IPS-18c (cell line): ENCODE results near the gene BAIAP3.
"Not testable (repeated sequence)": the region's sequence is repeated elsewhere in the genome, so short reads cannot be mapped to it uniquely, and the experiment has no call there.

Experiments
- H3K4me3 ChIP-seq: 2 replicates; pipeline ENCODE4 v1.7.0; 2013; ENCODE audit warnings: low read depth, mild to moderate bottlenecking, low read length, moderate library complexity; ENCODE audit not compliant: insufficient read depth
- H3K9me3 ChIP-seq: one replicate; pipeline ENCODE4 v1.6.1; 2013; ENCODE audit warnings: mild to moderate bottlenecking, low read length, moderate library complexity; ENCODE audit not compliant: control insufficient read depth, insufficient read depth

Gene BAIAP3

DNA sequence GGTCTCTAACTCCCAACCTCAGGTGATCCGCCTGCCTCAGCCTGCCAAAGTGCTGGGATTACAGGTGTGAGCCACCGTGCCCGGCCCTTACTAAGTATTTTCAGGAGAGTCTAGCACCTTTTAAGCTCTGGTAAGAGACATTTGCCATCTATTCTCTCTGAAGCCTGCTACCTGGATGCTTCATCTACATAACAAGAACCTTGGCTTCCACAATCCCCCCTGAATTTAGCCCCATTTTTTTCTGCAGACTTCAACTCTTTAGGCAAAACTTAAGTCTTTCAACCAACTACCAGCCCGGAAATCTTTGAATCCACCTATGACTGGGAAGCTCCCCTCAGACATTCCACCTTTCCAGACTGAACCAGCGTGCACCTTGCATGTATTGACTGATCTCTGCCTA is 38.0 kb upstream of the BAIAP3 start:
- Histone ChIP-seq H3K4me3 (no peak overlapping the region), H3K9me3 (no peaks in the 10 kb centered on the region)

DNA sequence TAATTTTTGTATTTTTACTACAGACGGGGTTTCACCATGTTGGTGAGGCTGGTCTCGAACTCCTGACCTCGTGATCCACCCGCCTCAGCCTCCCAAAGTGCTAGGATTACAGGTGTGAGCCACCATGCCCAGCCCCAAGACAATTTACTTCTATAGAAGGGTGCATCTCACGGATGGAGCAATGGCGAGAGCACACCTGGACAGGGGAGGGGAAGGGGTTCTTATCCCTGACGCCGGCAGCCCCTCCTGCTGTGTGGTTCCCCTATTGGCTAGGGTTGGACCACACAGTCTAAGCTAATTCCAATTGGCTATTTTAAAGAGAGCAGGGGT is 36.8 kb upstream of the BAIAP3 start:
- H3K9me3 ChIP-seq, H3K4me3 ChIP-seq: not testable (repeated sequence)

DNA sequence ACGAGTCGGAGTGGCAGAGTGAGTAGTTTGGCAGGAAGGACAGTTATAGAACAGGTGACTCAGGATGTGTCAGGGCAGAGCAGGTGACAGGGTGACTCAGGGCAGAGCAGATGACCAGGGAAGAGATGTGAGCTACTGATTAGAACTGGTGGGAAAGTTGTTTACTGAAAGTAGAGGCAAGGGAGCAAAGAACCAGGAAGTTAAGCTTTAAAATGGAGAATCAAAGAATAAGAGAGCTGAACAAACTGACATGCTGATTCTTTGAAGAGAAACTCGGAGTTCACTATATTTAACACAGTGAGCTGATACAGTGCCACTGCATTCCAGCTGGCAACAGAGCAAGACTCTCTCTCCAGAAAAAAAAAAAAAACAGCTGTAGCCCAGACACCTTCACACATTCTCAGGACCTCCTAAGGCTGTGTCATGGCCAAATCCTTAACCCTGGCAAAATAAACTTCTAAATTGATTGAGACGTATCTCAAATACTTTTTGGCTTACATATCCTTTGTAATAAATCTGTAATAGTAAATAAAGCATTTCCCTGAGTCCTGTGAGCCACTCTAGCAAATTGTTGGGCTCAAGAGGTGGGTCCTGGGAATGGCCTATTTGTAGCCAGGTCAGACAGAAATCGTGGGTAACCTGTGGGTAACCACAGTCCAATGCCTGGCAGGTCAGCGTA is 36.3 kb upstream of the BAIAP3 start:
- Histone ChIP-seq H3K9me3 (no peaks in the 10 kb centered on the region), H3K4me3 (no peak overlapping the region)

GRCh38 chr16:1298406-1298805 is 35.0 kb upstream of the BAIAP3 start:
- Histone ChIP-seq H3K9me3 (no peaks in the 10 kb centered on the region), H3K4me3 (no peak overlapping the region)

- Histone ChIP-seq H3K4me3 (no peak overlapping the region), H3K9me3 (no peaks in the 10 kb centered on the region)
Measured at GRCh38 chr16:1299012-1299867, 34.2 kb upstream of the BAIAP3 start.

GRCh38 chr16:1299868-1300203 is 33.6 kb upstream of the BAIAP3 start:
- H3K9me3 ChIP-seq, result no peaks in the 10 kb centered on the region
- H3K4me3 ChIP-seq, result no peak overlapping the region

DNA sequence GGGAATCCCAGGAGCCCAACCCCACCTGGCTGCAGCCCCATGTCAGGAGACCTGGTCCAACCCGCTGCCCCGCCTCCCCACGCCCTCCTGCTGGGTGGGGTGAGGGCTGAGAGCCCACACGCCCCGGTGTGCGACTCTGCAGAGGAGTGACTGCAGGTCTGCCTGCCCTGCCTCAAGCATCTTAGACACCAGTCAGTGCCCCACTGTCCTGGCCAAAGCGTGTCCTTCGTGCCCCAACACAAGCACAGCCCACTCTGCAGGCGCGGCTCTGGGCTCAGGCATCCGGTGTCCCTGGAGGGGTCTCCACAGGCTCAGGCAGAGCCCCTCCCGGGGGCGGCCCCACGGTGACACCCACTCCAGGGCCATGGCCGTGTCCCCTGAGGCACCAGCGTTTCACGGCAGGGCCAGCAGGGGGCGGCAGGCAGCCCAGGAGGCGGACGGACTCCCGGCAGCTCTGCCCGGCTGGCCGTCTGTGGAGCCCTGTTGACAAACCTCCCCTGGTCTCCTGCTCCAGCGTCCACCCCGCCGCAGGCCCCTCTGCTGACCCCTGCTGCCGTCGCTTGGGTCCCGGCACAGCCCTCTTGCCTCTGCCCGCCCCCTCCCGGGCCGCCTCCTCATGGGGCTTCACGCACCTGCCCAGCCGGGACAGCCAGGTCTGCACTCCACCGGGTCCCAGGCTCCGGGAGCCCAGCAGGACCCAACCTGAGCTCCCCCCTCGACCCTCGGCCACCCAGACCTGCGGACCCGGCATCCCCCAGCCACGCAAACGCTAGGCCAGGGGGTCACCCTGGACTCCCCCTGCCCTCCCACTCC is 32.6 kb upstream of the BAIAP3 start:
- no peak overlapping the region for H3K4me3 ChIP-seq

DNA sequence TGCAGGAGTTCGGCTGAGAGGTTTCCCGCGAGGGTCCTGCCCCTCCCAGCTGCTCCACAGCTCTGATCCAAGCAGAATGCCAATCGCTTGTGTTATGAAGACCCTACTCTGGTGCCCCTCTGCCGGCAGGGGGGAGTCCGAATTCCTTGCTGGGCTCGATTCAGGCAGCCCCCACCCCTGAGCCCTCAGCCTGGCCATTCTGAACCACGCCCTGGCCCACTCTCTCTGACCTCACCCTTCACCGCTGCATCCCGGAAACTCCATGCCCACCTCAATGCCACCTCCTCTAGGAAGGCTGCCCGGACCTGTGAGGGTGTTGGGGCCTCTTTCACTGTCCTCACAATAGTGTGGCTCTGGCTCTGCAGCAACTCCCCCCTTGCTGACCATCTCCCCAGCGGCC is 31.9 kb upstream of the BAIAP3 start:
- H3K4me3 ChIP-seq, result no peak overlapping the region
- no peaks in the 10 kb centered on the region for H3K9me3 ChIP-seq

More for the DNA sequence above, 32.6 kb upstream of the BAIAP3 start:
- H3K9me3 ChIP-seq, result no peaks in the 10 kb centered on the region

GRCh38 chr16:1305823-1306222 is 27.6 kb upstream of the BAIAP3 start:
- no peak overlapping the region for H3K4me3 ChIP-seq

DNA sequence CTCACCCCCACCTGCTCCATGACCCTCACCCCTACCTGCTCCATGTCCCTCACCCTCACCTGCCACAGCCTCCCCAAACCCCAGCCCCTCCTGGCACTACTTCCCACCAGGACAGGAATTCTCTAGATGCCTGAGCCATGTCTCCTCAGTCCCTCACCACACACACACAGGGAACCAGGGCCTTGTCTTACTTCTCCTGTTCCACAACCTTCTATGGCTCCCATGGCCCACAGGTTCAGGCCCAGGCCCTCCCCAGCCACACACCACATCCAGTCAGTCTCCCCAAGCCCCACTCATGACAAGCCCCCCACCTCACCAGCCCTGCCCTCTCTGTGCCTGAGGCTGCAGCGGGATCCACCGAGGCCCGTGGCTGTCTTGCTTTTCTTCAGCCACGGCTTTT is 27.1 kb upstream of the BAIAP3 start:
- H3K4me3 ChIP-seq, result no peak overlapping the region

More at GRCh38 chr16:1305823-1306222, 27.6 kb upstream of the BAIAP3 start:
- H3K9me3 ChIP-seq, result no peaks in the 10 kb centered on the region

GRCh38 chr16:1308036-1308976 is 25.1 kb upstream of the BAIAP3 start:
- Histone ChIP-seq H3K9me3 (no peaks in the 10 kb centered on the region), H3K4me3 (peak overlapping the region; percentile 57)

More for the DNA sequence above, 27.1 kb upstream of the BAIAP3 start:
- H3K9me3 ChIP-seq, result no peaks in the 10 kb centered on the region

DNA sequence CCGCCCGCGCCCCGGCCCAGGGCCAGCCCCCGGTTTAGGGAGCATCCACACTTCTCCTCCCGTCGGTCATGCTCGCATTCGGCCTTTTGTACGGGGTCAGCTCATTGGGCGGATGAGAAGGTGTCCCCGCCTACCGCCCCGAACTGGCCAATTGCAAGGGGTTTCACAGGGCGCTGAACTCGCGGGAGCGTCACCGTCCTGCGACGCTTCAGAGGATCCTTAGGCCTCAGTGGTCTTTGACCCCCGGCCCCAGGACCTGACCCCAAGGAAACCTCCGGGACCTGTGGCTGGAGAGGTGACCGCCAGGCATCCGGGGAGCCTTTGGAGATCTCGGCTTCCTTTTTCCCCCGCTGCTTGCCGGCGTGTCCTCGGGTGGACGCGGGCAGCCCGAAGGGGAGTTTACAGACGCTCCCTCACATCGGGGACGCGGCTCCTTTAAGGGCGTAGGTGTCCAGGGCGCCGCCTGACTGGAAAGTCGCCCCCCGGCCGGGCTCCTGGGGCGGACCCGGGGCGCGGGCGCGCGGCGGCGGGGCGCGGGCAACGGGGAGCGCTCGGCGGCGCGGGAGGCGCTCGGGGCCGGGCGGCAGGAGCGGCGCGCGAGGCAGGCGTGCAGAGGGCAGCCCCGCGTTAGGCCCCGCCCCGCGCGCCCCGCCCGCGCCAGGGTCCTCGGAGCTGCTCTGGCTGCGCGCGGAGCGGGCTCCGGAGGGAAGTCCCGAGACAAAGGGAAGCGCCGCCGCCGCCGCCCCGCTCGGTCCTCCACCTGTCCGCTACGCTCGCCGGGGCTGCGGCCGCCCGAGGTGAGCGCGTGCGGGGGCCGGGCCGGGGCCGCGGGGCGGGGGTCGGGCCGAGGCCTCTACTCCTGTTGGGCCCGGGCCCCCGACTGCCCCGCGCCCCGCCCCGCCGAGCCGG is 24.2 kb upstream of the BAIAP3 start, which contains the start of gene UBE2I:
Gene UBE2I, plus strand, starts transcription at position 660 of the 909 bp plus-strand sequence. CDS start 4,395 bp downstream, outside the sequence.
- Histone ChIP-seq H3K9me3 (no peaks in the 10 kb centered on the region), H3K4me3 (peak within 1 kb of the TSS; percentile 80)

GRCh38 chr16:1309888-1310831 is 23.3 kb upstream of the BAIAP3 start:
- Histone ChIP-seq H3K4me3 (peak overlapping the region; percentile 80), H3K9me3 (no peaks in the 10 kb centered on the region)

DNA sequence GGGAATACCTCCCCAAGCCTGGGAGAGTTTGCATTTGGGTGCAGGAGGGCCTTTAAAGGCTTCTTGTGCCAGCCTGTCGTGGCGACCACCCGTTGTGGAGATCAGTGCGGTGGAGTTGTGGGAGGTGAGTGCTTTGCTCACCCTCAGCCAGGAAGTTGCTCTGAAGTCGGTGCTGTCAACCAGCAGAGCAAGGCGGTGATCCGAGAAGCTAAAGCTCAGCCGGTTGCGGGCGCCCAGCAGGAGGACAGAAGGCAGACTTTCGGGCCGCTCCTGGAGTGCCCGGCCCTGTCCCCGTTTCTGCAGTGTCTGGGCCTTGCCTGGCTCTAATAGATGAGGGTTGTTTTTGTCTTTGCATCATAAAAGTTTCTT is 22.6 kb upstream of the BAIAP3 start:
- Histone ChIP-seq H3K4me3 (peak overlapping the region; percentile 80), H3K9me3 (no peaks in the 10 kb centered on the region)

- Histone ChIP-seq H3K9me3 (no peaks in the 10 kb centered on the region), H3K4me3 (peak overlapping the region; percentile 80)
Measured at GRCh38 chr16:1311212-1311737, 22.2 kb upstream of the BAIAP3 start.
